ENCODE data around the gene NR2E1.

NR2E1 gene

DNA sequence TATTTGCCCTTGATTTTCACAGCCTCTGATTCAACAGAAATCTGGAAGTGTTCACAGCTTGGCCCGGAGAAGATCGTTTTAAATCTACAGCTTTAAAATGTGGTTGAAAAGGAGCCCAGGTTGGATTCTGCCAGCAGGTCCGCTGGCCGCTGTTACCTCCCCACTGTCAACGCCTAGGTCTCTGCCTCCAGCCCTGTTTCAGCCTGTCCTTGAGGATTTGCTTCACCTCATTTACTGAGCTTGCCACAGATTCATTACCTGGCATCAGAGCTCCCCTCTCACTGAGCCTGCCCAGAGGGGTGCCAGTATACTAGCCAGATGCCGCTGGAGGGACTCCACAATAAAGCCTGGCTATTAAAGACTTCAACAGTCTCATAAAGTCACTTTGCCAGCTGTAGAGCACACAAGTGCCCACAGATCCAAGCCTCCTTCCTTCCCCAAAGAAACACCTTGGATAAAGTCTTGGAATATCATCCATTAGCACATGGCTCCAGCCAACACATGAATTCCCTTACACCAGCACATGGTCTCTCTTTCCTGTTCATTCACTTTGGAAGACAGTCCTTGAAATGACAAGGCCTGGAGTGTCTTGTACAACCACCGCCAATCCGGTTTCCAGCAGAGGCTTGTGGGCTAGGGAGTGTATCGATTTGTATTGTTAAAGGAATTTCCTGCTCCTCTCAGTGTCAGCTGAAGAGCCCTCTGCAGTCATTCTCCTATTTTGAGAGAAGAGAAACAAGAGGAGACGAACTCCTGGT, 9.5 kb upstream of the NR2E1 start:
- no peak for DNase-seq (ENCODE audit: low spot score)

GRCh38 chr6:108156938-108157233, 8.9 kb upstream of the NR2E1 start:
- no peak for DNase-seq (ENCODE audit: low spot score)

DNA sequence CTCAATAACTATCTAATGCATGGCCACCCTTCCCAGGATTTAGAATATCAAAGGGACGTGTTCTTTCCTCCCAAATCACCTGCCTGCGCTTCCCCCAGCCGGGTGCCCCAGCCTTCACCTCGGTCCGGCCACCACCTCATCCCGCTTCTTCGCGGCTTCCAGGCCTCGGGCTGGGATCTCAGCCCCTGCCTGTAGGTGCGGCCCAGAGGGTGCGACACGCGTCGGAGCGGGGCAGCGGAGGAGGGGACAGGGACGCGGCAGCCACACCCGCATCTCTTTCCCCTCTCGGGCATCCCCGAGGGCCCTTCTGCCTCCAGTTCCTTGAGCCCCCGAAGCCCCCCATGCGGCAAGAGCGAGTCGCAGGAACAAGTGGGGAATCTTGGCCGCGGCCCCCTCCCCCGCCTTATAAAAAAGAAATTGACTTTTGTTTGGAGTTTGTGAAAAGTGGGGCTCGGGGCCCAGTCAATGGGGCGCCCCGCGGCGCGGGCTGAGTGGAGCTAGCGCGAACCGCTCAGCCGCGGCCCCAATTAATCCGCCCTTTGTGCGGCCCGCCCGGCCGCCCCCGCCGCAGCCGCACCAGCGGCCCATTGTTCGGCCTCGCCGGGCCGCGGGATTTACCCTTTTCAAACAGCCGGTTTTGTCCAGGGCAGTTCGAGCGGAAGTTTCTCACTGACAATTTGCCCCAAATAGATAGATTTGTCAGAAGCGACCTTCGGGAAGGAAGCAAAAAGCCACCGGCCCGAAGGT, 8.4 kb upstream of the NR2E1 start:
- no peak for DNase-seq (ENCODE audit: low spot score)

- DNase-seq (ENCODE audit: low spot score) = no peak
Observed at GRCh38 chr6:108157981-108158525, 7.8 kb upstream of the NR2E1 start.

- no peak for DNase-seq (ENCODE audit: low spot score)
Observed at GRCh38 chr6:108159981-108160380, 5.8 kb upstream of the NR2E1 start.

DNA sequence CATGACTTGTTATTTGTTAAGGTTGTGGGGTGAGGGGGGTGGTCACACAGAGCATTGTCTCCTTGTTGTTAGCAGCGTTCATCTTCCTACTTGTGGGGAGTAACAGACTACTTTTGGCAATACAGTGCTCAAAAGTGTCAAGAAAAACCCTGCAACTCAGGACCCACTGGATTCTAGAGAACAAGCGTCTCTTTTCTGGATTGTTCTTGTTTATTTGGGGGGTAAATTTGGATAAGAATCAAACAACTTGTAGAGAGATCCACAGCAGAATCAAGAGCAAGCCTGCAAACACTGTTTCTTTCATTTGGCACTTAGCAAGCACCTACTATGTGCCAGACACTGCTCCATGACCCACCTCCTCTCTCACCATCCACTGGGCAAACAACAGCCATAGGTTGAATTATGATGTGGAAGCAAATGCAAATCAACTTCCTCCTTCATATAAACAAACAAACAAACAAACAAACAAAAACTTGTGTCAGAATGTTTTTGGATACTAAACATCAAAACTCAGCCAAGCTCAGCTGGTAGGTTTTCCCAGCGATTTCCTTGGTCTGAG, 4.0 kb upstream of the NR2E1 start:
- no peak for DNase-seq (ENCODE audit: low spot score)

DNA sequence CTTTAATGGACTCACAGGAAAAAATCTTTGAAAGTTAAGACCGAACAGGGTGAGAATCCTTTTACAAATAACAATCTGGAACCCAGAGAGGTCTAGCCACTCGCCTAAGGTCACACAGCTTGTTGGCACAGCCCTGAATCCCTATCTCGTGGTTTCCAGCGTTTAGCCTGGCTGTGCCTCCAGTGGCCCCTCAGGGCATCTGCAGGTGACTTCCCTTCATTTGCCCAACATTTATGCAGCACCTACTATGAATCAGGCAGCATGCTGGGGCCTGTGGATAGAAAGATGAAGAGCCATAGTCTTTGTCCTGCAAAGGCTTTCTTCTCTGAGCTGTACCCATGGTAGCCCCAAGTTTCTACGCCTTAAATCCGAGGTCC, 2.6 kb upstream of the NR2E1 start:
- no peak for DNase-seq (ENCODE audit: low spot score)

GRCh38 chr6:108163644-108164542, 1.9 kb upstream of the NR2E1 start:
- DNase-seq (ENCODE audit: low spot score) = no peak

GRCh38 chr6:108164543-108164814, 1.3 kb upstream of the NR2E1 start:
- DNase-seq (ENCODE audit: low spot score) = no peak

- no peak for DNase-seq (ENCODE audit: low spot score)
Observed at GRCh38 chr6:108164815-108165706, 761 bp upstream of the NR2E1 start.

- no peak for DNase-seq (ENCODE audit: low spot score)
Observed at GRCh38 chr6:108166664-108167448, 1.0 kb downstream of the NR2E1 start.

- DNase-seq (ENCODE audit: low spot score) = no peak
Observed at GRCh38 chr6:108167449-108168089, 1.7 kb downstream of the NR2E1 start.

GRCh38 chr6:108168090-108168463, 2.3 kb downstream of the NR2E1 start:
- no peak for DNase-seq (ENCODE audit: low spot score)

- DNase-seq (ENCODE audit: low spot score) = no peak
Observed at GRCh38 chr6:108168501-108169463, 3.0 kb downstream of the NR2E1 start.

GRCh38 chr6:108169464-108170331, 3.9 kb downstream of the NR2E1 start:
- no peak for DNase-seq (ENCODE audit: low spot score)

GRCh38 chr6:108170332-108171290, 4.8 kb downstream of the NR2E1 start:
- no peak for DNase-seq (ENCODE audit: low spot score)

All from pons (tissue), 1 donor.